ENCODE results near the gene ASIC1.

The ASIC1 gene

DNA sequence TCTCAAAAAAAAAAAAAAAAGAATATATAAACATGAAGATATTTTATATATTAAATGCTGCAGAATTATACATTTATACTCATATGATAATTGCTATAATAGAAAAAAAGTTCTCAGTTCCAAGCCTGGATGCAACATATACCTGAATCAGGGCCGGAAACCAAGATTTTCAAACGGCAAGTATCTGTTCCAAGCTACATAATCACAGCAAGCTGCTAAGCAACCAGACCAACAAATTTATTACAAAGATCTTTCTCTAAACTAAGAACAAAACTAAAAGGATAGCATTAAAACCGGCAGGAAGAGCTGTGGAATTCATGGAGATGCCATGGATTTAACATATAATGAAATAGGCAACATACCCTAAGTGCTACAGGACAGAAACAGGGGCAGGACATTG is 39.2 kb upstream of the ASIC1 start:
- no peaks in the 10 kb centered on the region for H3K27me3 Mint-ChIP-seq (ENCODE audit: low read depth, poor library complexity)

DNA sequence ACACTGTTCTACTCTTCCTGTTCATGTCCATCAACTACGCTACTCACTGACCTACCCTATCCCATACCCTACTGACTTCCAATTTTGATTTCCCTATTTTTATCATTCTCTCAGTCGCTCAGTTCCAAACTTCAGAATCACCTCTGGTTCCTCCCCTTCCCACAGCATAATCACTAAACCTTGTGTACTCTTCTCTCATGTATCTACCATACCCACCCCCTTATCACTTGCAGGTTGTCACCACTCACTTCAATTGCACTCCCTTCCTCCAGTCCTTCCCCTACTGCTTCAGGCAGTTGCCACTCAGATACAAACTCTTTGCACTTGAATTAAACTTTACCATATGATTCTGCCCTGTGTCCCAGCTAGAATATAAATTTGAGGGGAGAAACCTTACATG is 38.4 kb upstream of the ASIC1 start:
- Mint-ChIP-seq H3K4me3 (no peak overlapping the region), H3K27me3 (ENCODE audit: low read depth, poor library complexity) (no peaks in the 10 kb centered on the region), H3K4me1 (peaks cover 28% of the 10 kb centered on the region), H3K27ac (peak overlapping the region; percentile 36), H3K36me3 (ENCODE audit: low read depth) (peaks cover 26% of the 10 kb centered on the region), H3K9me3 (no peaks in the 10 kb centered on the region)
- TF ChIP-seq, protein P1, sequence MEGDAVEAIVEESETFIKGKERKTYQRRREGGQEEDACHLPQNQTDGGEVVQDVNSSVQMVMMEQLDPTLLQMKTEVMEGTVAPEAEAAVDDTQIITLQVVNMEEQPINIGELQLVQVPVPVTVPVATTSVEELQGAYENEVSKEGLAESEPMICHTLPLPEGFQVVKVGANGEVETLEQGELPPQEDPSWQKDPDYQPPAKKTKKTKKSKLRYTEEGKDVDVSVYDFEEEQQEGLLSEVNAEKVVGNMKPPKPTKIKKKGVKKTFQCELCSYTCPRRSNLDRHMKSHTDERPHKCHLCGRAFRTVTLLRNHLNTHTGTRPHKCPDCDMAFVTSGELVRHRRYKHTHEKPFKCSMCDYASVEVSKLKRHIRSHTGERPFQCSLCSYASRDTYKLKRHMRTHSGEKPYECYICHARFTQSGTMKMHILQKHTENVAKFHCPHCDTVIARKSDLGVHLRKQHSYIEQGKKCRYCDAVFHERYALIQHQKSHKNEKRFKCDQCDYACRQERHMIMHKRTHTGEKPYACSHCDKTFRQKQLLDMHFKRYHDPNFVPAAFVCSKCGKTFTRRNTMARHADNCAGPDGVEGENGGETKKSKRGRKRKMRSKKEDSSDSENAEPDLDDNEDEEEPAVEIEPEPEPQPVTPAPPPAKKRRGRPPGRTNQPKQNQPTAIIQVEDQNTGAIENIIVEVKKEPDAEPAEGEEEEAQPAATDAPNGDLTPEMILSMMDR (IDR thresholded peaks at IDR 0.05): no peak
- DNase-seq: no peak

More for the DNA sequence above, 39.2 kb upstream of the ASIC1 start:
- no peaks in the 10 kb centered on the region for H3K9me3 Mint-ChIP-seq
- H3K27ac Mint-ChIP-seq: no peak overlapping the region
- H3K4me3 Mint-ChIP-seq: no peak overlapping the region
- H3K4me1 Mint-ChIP-seq: peaks cover 20% of the 10 kb centered on the region
- DNase-seq: no peak
- TF ChIP-seq, protein P1 (IDR thresholded peaks at IDR 0.05): no peak
- H3K36me3 Mint-ChIP-seq (ENCODE audit: low read depth): peaks cover 32% of the 10 kb centered on the region

DNA sequence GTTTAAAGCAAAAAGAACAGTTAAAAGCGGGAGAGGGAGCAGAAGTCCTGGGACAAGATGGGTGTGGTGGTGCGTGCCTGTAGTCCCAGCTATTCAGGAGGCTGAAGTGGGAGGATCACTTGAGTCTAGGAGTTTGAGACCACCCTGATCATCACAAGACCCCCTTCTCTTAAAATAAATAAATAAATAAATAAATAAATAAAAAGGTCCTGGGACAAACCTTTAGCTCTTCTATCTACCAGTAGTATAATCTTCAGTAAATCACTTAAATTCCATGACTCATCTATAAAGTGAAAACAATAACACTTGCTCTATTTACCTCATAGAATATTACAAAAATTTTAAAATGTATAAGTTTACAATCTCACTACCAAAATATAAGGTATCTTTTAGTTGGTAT is 37.9 kb upstream of the ASIC1 start:
- Mint-ChIP-seq H3K27ac (no peak overlapping the region), H3K4me1 (peaks cover 34% of the 10 kb centered on the region), H3K36me3 (ENCODE audit: low read depth) (peaks cover 21% of the 10 kb centered on the region), H3K27me3 (ENCODE audit: low read depth, poor library complexity) (no peaks in the 10 kb centered on the region), H3K9me3 (no peaks in the 10 kb centered on the region), H3K4me3 (no peak overlapping the region)
- TF ChIP-seq, protein P1 (IDR thresholded peaks at IDR 0.05): no peak
- no peak for DNase-seq

DNA sequence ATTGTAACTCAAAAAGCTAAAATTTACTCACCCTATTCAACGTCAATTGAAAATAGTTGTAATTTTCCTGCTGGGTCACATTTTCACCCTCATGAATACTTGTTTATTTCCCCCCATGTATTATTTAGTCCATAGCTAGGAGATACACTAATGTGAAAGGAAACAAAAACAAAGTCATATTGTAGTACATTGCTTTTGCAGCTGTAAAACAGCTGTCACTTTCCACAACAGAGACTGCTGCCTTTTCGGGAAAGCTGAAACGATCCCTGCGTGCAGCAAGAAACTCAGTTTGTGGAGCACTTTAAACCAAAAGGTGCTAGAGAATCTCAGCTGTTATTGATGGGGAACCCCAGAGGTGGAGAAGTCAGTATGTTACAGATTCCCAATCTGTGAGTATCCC is 36.4 kb upstream of the ASIC1 start:
- Mint-ChIP-seq H3K9me3 (no peaks in the 10 kb centered on the region), H3K27ac (no peak overlapping the region), H3K36me3 (ENCODE audit: low read depth) (peaks cover 15% of the 10 kb centered on the region), H3K27me3 (ENCODE audit: low read depth, poor library complexity) (no peaks in the 10 kb centered on the region), H3K4me1 (peaks cover 48% of the 10 kb centered on the region), H3K4me3 (no peak overlapping the region)
- TF ChIP-seq, protein P1 (IDR thresholded peaks at IDR 0.05): no peak
- no peak for DNase-seq

DNA sequence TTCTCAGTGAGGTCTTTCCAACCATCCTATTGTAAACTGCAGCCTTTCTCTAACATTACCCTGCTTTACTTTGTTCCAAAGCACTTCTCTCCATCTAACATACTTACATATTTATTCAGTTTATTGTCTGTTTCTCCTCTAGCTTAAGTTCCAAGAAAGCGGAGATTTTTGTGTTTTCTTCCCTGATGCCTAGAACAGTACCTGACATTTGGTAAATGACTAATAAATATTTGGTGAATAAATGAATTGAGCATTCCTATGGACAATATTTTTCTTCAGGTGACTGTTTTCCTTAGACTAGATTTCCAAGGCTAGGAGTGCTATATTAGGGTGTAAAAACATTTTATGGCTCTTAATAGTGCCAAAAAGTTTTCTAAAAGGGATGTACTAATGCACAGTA is 34.5 kb upstream of the ASIC1 start:
- DNase-seq: no peak
- TF ChIP-seq, protein P1 (IDR thresholded peaks at IDR 0.05): no peak
- Mint-ChIP-seq H3K9me3 (no peaks in the 10 kb centered on the region), H3K27ac (no peak overlapping the region), H3K4me3 (no peak overlapping the region), H3K27me3 (ENCODE audit: low read depth, poor library complexity) (peaks cover 3% of the 10 kb centered on the region), H3K36me3 (ENCODE audit: low read depth) (peaks cover 10% of the 10 kb centered on the region), H3K4me1 (peaks cover 49% of the 10 kb centered on the region)

DNA sequence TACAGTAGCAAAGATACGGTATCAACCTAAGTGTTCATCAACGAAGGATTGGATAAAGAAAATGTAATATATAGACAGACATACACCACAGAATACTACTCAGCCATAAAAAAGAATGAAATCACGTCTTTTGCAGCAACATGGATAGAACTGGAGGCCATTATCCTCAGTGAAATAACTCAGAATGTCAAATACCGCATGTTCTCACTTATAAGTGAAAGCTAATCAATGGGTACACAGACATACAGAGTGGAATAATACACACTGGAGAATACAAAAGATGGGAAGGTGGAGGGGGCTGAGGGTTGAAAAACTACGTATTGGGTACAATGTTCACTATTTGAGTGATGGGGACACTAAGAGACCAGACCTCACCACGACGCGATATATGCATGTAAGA is 33.2 kb upstream of the ASIC1 start:
- H3K27me3 Mint-ChIP-seq (ENCODE audit: low read depth, poor library complexity): peaks cover 3% of the 10 kb centered on the region
- no peak overlapping the region for H3K27ac Mint-ChIP-seq
- no peaks in the 10 kb centered on the region for H3K9me3 Mint-ChIP-seq

More for the DNA sequence above, 33.2 kb upstream of the ASIC1 start:
- no peak for DNase-seq
- Mint-ChIP-seq H3K4me3 (peak overlapping the region; percentile 100), H3K4me1 (peaks cover 49% of the 10 kb centered on the region), H3K36me3 (ENCODE audit: low read depth) (peaks cover 10% of the 10 kb centered on the region)
- TF ChIP-seq, protein P1 (IDR thresholded peaks at IDR 0.05): no peak

Measured in nephron progenitor cell (in vitro differentiated cells).